GM19468 (cell line): Measurements from ENCODE around the gene RASA3.

ENCODE experiments used
- ATAC-seq: cut with Tn5 transposase; IDR thresholded peaks from one replicate; pipeline ENCODE4 v1.9.1; 2021; ENCODE audit warnings: mild to moderate bottlenecking, moderate library complexity, moderate number of reproducible peaks; ENCODE audit not compliant: unreplicated experiment; ENCODE audit errors: extremely low read depth

RASA3 gene

DNA sequence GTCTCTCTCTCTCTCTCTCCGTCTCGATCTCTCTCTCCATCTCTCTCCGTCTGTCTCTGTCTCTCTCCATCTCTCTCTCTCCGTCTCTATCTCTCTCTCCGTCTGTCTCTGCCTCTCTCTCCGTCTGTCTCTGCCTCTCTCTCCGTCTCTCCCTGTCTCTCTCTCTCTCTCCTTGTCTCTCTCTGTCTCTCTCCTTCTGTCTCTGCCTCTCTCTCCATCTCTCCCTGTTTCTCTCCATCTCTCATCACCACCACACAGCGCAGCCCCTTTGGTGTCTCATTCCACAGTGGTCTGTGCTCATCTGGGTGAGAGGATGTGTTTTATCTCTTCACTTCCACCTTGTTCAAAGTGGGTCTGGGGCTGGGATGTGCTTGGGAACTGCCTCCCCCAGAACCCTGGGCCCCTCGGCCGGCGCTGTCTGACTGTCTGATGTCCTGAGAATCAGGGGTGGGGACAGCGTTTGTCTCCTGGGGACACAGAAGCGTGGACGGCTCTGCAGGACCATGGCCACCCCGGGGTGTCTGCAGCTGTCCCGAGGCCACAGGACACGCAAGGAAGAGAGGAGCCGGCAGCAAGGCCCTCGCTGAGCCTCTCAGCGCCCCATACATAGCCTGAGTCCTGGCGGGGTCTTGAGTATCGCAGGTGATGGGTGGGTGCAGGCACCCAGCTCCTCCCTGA is 118.3 kb downstream of the RASA3 start:
- ATAC-seq: no peak

DNA sequence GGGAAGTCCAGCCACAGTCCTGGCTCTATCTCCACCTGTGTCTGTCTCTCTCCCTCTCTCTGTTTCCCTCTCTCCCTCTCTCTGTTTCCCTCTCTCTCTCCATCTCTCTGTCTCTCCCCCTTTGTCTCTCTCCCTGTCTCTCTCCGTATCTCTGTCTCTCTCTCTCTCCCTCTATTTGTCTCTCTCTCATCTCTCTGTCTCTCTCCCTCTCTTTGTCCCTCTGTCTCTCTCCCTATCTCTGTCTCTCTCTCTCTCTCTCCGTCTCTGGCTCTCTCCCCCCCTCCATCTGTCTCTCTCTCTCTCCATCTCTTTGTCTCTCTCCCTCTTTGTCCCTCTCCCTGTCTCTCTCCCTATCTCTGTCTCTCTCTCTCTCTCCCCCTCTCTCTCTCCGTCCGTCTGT is 119.1 kb downstream of the RASA3 start:
- no peak for ATAC-seq

DNA sequence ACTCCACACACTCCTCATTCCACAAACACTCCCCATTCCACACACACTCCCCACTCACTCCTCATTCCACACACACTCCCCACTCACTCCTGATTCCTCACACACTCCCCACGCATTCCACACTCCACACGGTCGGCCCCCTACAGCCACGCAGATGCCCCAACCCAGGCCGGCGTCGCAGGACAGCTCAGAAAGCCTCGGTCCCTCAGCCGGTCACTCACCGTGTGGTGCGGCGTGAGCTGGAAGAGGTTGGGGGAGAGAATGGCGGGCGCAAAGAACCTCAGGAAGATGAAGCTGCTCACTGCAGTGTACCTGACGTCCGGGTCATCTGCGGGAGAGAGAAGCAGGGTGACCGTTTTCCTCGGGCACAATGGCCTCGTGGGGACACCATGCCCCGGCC is 119.5 kb downstream of the RASA3 start:
- ATAC-seq: no peak

DNA sequence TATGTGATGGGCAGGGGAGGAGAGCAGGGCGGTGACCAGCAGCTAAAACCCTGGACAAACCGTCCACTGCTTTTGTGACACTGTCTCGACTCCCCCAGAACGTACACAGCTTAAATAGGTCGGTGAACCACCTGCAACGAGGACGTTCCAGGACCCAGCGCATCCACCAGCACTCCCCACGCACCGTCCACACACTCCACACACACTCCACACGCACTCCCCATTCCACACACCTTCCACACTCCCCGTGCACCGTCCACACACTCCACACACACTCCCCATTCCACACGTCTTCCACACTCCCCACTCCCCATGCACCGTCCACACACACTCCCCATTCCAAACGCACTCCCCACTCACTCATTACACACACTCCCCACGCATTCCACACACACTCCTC is 120.3 kb downstream of the RASA3 start:
- no peak for ATAC-seq

DNA sequence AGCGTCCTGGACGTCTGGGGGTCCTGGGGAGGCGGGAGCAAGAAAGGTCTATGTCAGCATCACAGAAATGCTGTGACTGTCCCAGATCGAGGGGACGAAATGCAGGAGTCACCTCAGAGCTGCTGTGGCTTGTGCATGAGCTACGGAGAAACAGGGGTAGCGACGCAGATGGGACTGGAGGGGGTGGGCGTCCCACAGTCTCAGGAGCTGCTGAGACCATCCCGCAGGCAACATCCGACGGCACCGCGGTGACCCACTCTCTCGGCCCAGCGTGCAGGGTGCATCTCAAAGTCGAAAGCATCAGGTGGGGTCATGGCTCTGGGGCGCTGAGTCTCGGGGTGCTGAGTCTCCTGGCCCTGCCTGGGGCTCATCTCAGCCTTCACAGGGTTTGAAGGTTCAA is 121.2 kb downstream of the RASA3 start:
- no peak for ATAC-seq

DNA sequence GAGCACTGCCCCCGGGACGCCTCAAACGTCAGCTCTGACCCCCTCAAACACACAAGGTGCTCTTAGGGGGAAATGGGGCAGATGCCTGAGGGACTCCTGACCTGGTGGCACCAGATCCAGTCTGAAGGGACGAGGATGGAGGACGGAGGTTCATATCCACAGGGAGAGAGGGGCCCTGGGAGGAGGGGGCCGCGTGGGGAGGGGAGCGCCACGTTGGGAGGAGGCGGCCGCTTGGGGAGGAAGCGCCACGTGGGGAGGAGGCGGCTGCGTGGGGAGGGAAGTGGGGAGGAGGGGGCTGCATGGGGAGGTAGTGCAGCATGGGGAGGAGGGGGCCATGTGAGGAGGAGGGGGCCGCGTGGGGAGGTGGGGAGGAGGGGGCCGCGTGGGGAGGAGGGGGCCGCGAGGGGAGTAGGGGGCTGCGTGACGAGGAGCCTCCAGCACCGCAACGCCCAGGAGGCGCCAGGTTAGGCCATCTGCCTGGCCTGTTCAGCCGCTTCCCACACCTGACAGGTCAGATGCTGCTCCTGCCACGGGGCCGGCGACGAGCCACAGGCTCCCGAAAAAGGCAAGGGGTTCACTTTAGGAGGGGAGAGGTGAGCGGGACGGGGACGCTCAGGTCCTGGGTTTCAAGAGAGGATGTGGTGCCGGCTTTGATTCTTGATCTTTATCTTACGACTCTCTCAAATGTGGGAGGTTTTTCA is 121.9 kb downstream of the RASA3 start:
- ATAC-seq: no peak

DNA sequence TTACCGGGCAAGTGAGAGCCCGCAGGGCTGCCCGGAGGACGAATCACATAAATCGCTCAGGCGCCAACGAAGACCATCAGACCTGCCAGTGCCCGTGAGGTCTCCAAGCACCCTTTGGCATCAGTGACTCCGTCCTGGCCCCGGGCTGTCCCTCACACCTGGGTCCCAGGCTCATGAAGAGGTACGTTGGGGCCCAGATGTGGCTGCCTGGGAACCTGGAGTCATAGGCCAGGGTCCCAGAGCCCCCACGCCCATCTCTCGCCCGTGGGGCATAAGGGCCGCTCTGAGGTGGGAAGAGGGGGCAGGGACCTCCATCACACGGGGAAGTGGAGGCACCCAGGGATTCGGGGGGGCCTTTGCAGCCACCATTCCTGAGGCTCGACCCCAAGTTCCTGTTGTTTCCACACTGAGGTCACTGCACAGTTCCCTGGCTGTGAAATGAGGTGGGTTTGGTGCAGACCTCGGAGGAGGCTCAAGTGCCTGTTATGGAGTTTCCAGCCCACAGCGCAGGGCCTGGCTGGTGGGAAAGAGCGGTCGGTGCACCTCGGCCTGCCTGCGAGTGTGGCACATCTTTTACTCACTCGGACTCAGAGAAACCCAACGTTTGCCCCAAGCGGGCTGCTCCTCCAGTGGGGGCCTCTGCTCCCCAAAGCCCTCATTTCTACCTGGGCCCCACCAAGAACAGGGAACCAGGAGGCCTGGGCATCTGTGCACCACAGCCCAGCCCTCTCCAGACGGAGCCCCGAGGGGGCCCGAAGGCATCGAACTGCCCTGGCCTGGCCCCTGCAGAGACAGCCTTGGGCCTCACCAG is 122.6 kb downstream of the RASA3 start:
- ATAC-seq: no peak

DNA sequence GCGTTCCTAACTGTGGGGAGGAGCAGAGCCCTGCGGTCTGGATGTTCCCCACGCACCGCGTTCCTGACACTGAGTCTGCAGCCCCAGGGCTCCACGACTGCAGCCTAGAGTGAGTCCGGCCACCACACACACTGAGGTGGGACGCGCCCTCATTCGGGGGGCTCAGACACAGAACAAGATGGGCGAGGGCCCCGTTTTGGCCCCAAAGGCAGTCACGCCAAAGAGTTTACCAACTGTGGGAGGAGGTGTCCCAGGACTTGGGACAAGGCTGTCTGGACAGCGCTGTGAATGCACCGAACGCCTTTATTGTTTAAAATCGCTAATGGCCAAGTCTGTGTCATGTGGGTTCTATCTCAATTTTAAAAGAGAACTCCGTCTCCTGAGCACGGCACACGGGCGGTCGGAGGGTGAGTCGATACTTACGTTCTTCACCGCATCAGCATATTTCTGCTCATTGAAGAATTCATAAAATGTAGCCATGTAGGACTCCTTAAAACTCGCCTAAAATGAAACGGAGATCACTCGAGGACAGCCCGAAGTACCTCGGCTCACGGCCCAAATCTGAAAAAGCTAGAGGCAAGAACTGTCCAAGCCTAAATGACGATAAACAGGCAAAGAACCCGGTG is 123.3 kb downstream of the RASA3 start:
- ATAC-seq: no peak

DNA sequence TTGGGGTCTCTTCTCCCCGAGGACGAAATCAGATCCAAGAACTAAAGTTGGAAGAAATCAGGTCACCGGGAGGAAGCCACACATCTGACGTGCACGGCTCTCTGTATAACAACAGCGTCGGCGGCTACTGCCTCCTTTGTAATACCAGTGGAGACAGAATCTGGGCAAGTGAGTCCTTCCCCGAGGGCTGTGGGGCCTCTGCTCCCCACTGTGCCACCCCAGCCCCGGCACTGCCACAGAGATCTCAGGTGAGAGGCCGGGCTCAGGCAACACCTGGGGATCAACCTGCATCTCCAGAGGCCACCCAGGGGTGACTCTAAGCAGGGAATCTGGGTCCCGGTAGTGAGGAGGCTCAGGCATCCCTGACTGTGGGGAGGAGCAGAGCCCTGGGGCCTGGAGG is 124.9 kb downstream of the RASA3 start:
- ATAC-seq: no peak

DNA sequence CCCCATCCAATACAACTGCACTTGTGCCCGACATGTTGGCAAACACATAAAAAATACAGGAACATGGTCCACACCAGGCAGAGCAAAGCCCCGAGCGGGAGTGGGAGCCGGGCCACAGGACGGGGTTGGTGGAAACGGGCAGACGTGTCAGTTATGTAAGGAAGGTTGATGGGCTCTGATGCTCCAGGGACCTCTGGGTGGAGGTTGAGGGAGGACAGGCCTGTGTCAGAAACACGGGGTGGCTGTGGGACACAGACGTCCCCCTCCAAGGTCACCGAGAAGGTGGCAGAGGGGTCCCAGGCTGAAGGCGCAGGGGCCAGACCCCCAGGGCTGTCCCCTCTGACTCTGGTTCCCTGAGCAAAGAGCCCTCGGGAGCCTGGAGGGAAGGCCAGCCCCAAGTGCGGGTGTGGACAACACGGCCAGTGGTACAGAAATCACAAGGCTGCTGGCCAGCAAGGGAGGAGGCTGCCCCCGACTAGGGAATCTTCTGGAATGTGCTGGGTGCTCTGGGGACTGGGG is 127.2 kb downstream of the RASA3 start:
- ATAC-seq: no peak

DNA sequence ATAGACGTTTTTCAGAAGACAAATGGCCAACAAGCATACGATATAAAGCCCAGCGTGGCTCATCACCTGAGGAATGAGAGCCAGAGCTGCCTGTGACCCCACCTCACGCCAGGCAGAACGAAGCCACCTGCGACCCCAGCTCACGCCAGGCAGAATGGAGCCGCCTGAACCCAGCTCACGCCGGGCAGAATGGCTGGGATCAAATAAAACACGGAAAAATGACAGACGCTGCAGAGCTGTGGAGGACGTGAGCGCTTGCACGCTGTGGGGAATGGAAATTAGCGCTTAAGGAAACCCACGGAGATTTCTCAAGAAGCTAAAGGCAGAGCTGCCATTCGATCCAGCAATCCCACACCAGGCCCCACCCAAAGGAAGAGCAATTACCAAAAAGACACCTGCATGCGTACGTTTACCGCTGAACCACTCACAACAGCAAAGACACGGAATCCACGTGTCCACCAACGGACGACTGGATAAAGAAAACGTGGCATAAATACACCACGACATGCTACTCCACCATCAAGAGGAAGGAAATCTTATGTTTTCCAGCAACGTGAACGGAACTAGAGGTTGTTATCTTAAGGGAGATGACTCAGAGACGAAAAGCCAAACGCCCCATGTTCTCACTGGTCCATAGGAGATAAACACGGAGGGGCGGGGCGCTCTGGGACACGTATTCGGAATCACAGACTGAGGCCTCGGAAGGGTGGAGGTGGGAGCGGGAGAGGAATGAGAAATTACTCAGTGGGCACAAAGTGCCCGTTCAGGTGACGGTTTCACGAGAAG is 127.8 kb downstream of the RASA3 start:
- ATAC-seq: no peak

DNA sequence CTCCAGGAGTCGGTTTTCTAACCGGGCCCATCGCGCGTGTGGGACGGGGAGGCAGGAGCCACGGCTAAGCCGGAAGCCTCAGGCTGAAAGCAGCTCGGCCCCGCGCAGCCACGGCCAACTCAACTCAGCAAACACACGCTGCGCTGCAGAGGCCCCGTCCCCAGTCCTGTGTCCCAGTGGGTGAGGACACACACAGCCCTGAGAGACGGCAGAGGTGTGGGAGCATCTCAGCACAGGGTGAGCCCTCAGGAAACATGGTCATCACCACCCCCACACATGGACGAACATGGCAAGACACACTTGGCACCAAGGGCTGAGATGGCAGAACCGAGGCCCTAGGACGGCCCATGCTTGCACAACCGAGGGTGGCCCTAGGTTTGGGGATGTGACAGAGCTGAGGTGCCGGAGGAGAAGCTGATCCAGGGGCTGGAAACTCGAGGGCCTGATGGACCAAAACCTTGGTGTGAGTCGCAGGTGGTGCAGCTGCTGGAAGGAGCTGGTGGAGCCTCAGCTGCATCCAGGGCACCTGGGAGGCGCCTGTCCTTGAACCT is 129.6 kb downstream of the RASA3 start:
- no peak for ATAC-seq

DNA sequence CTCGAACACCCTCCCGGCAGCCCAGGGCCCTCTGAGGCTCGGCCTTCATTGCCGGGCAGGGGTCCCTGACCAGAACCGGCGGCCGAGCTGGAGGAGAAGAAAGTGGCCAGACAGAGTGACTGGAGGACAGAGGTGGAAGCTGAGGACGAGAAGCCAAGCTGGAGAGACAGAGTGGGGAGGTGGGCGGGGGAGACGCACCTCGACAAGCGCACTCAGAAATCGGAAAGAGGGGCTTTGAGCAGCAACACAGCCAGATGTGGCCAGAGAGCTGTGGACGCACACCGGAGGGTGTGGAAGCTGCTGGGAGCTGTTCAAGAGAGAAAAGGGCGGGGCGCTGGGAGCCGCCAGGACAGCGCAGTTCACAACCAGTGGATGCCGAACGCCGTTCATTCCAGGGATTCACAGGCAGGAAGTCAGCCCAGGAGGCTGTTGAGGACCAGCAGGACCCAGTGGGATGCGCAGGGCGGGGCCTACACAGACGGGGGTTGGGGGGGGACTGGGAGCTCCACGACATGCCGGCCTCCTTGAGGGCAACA is 130.3 kb downstream of the RASA3 start:
- ATAC-seq: no peak

DNA sequence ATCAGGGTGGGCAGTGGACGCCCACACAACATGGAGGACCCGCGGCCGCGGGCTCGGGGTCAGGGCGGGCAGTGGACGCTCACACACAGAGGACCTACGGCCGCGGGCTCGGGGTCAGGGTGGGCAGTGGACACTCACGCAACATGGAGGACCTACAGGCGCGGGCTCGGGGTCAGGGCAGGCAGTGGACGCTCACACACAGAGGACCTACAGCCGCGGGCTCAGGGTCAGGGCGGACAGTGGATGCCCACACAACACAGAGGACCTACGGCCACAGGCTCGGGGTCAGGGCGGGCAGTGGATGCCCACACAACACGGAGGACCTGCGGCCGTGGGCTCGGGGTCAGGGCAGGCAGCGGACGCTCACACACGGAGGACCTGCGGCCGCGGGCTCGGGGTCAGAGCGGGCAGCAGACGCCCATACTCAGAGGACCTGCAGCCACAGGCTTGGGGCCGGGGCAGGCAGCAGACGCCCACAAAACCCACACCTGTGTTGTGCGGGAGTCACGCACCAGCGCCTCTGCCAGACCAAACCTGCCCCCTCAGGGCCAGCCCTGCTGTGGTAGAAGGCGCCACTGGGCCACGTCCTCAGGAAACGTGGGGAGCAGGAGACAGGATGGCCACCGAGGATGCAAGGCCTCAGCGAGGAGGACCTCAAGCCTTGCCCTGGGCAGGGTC is 131.0 kb downstream of the RASA3 start:
- no peak for ATAC-seq

DNA sequence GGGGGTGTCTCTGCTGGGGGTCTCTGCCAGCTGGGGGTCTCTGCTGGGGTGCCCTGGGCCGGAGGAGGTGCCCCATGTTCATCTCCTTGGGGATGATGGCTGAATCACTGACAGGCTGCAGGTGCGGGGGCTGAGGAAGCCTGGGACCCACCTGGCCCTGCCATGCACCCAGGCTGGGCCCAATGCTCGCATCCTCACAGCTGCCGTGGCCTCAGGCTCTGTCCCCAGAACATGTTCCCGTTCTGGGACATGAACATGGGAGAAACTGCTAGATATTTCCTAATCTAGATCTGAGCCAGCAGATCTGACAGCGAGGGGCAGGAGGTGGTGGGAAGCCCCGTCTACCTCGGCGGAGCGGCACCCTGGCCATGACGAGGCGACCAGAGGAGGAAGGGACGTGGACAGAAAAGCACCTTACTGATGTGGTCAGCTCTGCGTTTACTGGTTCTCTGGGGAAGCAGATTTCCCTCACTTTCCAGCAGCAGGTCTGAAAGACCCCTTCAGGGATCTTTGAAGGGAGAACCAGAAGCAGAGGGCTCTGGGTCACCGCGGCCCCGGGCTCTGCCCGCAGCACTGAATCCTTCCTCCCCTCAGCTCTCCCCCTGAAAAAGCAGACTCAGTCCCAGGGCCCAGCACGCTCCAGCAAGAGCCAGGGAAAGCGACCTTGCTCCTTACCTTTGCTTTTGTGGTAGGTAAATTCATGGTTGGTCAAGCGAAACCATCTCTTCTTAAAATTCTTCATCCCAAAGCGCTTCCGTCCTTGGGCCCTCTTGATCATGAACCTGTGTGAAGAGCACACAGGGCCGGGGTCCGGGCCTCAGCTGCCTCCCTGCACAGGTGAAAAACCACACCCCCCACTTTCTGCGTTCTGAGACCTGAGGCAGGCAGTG is 132.0 kb downstream of the RASA3 start:
- no peak for ATAC-seq

DNA sequence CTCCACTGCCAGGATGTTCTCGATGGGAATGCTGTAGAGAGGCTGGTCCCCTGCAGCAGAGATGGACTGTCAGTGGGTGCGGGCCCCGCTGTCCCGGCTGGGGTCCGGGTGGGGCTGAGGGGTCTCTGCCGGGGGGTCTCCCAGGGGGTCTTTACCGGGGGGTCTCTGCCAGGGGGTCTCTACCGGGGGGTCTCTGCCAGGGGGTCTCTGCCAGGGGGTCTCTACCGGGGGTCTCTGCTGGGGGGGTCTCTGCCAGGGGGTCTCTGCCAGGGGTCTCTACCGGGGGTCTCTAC is 132.9 kb downstream of the RASA3 start:
- no peak for ATAC-seq

DNA sequence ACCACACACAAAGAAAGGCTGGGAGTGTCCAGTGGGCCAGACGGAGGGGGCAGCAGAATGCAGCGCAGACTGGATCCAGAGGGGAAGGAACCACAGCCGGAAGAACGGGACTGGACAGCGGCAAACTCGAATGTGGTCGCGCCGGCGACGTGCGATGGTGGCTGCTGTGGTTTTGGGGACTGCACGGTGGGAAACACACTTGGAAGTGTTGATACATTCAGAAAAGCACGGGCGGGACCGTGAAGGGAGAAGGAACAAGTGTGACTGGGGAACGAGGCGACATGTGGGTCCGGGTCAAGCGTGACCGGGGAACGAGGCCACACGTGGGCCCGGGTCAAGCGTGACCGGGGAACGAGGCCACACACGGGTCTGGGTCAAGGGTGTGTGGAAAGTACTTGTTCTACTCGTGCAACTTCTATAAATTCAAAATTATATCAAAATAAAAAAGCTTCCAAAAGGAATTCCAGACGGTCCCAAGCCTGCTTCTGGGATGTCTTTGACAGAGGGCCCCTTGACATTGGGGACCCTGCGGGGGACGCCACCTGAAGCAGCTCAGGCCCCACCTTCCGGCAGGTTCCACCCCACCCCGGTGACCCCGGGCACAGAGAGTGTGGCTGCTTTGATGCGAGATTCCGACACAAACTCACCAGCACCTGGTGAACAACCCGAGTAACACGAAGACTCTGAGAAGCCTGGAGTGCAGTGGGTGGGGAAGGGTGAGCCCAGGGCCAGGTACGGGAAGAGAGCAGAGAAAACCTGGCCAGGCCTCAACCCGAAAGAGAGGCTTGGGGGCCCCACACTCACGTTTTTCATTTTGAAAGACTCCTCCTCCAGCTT is 133.4 kb downstream of the RASA3 start:
- ATAC-seq: no peak
